Measurements from ENCODE around the gene ZNF341. TPM values are rescaled to one million over a fixed set of nuclear protein-coding genes. Genes with fewer than 3 reads are reported as not detected.
"Not testable (repeated sequence)": the region's sequence is repeated elsewhere in the genome, so short reads cannot be mapped to it uniquely, and the experiment has no call there.

ZNF341 gene
- polyA plus RNA-seq, 1 donor from 2014 or later = 1.2 TPM

GRCh38 chr20:33696448-33696847, 35.3 kb upstream of the ZNF341 start:
- no peaks in the 10 kb centered on the region for H3K79me2 ChIP-seq (replicated peaks; ENCODE audit: insufficient read depth, low read length)
- no peak overlapping the region for H3K27ac ChIP-seq (ENCODE audit: low read length)
- H3K9ac ChIP-seq (ENCODE audit: low read length) = no peak overlapping the region
- TF ChIP-seq, protein P1, sequence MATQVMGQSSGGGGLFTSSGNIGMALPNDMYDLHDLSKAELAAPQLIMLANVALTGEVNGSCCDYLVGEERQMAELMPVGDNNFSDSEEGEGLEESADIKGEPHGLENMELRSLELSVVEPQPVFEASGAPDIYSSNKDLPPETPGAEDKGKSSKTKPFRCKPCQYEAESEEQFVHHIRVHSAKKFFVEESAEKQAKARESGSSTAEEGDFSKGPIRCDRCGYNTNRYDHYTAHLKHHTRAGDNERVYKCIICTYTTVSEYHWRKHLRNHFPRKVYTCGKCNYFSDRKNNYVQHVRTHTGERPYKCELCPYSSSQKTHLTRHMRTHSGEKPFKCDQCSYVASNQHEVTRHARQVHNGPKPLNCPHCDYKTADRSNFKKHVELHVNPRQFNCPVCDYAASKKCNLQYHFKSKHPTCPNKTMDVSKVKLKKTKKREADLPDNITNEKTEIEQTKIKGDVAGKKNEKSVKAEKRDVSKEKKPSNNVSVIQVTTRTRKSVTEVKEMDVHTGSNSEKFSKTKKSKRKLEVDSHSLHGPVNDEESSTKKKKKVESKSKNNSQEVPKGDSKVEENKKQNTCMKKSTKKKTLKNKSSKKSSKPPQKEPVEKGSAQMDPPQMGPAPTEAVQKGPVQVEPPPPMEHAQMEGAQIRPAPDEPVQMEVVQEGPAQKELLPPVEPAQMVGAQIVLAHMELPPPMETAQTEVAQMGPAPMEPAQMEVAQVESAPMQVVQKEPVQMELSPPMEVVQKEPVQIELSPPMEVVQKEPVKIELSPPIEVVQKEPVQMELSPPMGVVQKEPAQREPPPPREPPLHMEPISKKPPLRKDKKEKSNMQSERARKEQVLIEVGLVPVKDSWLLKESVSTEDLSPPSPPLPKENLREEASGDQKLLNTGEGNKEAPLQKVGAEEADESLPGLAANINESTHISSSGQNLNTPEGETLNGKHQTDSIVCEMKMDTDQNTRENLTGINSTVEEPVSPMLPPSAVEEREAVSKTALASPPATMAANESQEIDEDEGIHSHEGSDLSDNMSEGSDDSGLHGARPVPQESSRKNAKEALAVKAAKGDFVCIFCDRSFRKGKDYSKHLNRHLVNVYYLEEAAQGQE (IDR thresholded peaks at IDR 0.05; ENCODE audit: borderline replicate concordance) = no peak
- TF ChIP-seq EZH2 (IDR thresholded peaks at IDR 0.05; ENCODE audit: borderline replicate concordance, insufficient read depth, low read length, poor library complexity, severe bottlenecking) (no peak), EP300 (conservative IDR thresholded peaks at IDR 0.05; ENCODE audit: poor library complexity, severe bottlenecking) (no peak), TAF1 (IDR thresholded peaks at IDR 0.05; ENCODE audit: low read depth) (no peak), CTCF (IDR thresholded peaks at IDR 0.05; ENCODE audit: poor library complexity, severe bottlenecking) (no peak), SMC3 (conservative IDR thresholded peaks at IDR 0.05; ENCODE audit: poor library complexity) (no peak), RAD21 (conservative IDR thresholded peaks at IDR 0.05) (no peak), MXI1 (conservative IDR thresholded peaks at IDR 0.05; ENCODE audit: poor library complexity, severe bottlenecking) (no peak), POLR2AphosphoS5 (IDR thresholded peaks at IDR 0.05) (no peak)
- no peak overlapping the region for H3K4me3 ChIP-seq (ENCODE audit: low read length)
- H3K9me2 ChIP-seq (ENCODE audit: insufficient read depth, low read length) = no peaks in the 10 kb centered on the region
- H4K20me1 ChIP-seq (ENCODE audit: insufficient read depth) = no peaks in the 10 kb centered on the region
- H3K36me3 ChIP-seq (ENCODE audit: insufficient read depth, low read length) = no peaks in the 10 kb centered on the region
- H2AFZ ChIP-seq (ENCODE audit: low read depth, low read length) = no peak overlapping the region
- H3K9me3 ChIP-seq (ENCODE audit: low read length) = no peaks in the 10 kb centered on the region
- H3K4me2 ChIP-seq (ENCODE audit: low read length) = no peak overlapping the region
- no peaks in the 10 kb centered on the region for H3K27me3 ChIP-seq (ENCODE audit: insufficient read depth, low read depth, low read length)
- H3F3A ChIP-seq (ENCODE audit: insufficient read depth, low read length, poor library complexity, severe bottlenecking) = no peaks in the 10 kb centered on the region

GRCh38 chr20:33697129-33697528, 34.7 kb upstream of the ZNF341 start:
- H2AFZ ChIP-seq (ENCODE audit: low read depth, low read length) = no peak overlapping the region
- no peaks in the 10 kb centered on the region for H3F3A ChIP-seq (ENCODE audit: insufficient read depth, low read length, poor library complexity, severe bottlenecking)
- no peaks in the 10 kb centered on the region for H3K79me2 ChIP-seq (replicated peaks; ENCODE audit: insufficient read depth, low read length)
- H4K20me1 ChIP-seq (ENCODE audit: insufficient read depth) = no peaks in the 10 kb centered on the region
- no peaks in the 10 kb centered on the region for H3K9me3 ChIP-seq (ENCODE audit: low read length)
- no peaks in the 10 kb centered on the region for H3K27me3 ChIP-seq (ENCODE audit: insufficient read depth, low read depth, low read length)
- H3K36me3 ChIP-seq (ENCODE audit: insufficient read depth, low read length) = no peaks in the 10 kb centered on the region
- H3K9ac ChIP-seq (ENCODE audit: low read length) = no peak overlapping the region
- H3K9me2 ChIP-seq (ENCODE audit: insufficient read depth, low read length) = no peaks in the 10 kb centered on the region
- H3K27ac ChIP-seq (ENCODE audit: low read length) = no peak overlapping the region
- TF ChIP-seq SMC3 (conservative IDR thresholded peaks at IDR 0.05; ENCODE audit: poor library complexity) (no peak), EP300 (conservative IDR thresholded peaks at IDR 0.05; ENCODE audit: poor library complexity, severe bottlenecking) (no peak), EZH2 (IDR thresholded peaks at IDR 0.05; ENCODE audit: borderline replicate concordance, insufficient read depth, low read length, poor library complexity, severe bottlenecking) (no peak), CTCF (IDR thresholded peaks at IDR 0.05; ENCODE audit: poor library complexity, severe bottlenecking) (no peak), MXI1 (conservative IDR thresholded peaks at IDR 0.05; ENCODE audit: poor library complexity, severe bottlenecking) (no peak), RAD21 (conservative IDR thresholded peaks at IDR 0.05) (no peak), POLR2AphosphoS5 (IDR thresholded peaks at IDR 0.05) (no peak), TAF1 (IDR thresholded peaks at IDR 0.05; ENCODE audit: low read depth) (no peak)
- TF ChIP-seq, protein P1 (IDR thresholded peaks at IDR 0.05; ENCODE audit: borderline replicate concordance) = no peak
- no peak overlapping the region for H3K4me3 ChIP-seq (ENCODE audit: low read length)
- no peak overlapping the region for H3K4me2 ChIP-seq (ENCODE audit: low read length)

DNA sequence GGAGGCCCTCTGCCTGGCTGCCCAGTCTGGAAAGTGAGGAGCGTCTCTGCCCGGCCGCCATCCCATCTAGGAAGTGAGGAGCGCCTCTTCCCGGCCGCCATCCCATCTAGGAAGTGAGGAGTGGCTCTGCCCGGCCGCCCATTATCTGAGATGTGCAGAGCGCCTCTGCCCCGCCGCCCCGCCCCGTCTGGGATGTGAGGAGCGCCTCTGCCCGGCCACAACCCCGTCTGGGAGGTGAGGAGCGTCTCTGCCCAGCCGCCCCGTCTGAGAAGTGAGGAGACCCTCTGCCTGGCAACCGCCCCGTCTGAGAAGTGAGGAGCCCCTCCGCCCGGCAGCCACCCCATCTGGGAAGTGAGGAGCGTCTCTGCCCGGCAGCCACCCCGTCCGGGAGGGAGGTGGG, 32.8 kb upstream of the ZNF341 start:
- not testable (repeated sequence) for H3K9me3 ChIP-seq (ENCODE audit: low read length); H3K79me2 ChIP-seq (replicated peaks; ENCODE audit: insufficient read depth, low read length); H3K36me3 ChIP-seq (ENCODE audit: insufficient read depth, low read length); H3K4me2 ChIP-seq (ENCODE audit: low read length); H2AFZ ChIP-seq (ENCODE audit: low read depth, low read length); H3K4me3 ChIP-seq (ENCODE audit: low read length); H3K27me3 ChIP-seq (ENCODE audit: insufficient read depth, low read depth, low read length); H3K9me2 ChIP-seq (ENCODE audit: insufficient read depth, low read length); H4K20me1 ChIP-seq (ENCODE audit: insufficient read depth); H3K9ac ChIP-seq (ENCODE audit: low read length); H3K27ac ChIP-seq (ENCODE audit: low read length); H3F3A ChIP-seq (ENCODE audit: insufficient read depth, low read length, poor library complexity, severe bottlenecking)

Measured in neural cell (in vitro differentiated cells).